Bronchial epithelial cell (primary cell): ENCODE data around the gene RPS15. TPM values are rescaled to one million over a fixed set of nuclear protein-coding genes. Genes with fewer than 3 reads are reported as not detected.

Experiments used
- DNase-seq: peaks from one replicate; pipeline ENCODE4 v3.0.0-alpha.2; 2010; ENCODE audit warnings: low read depth
- FAIRE-seq: peaks from 2 replicates; lab custom pipeline; 2011; peaks lifted over from hg19 to GRCh38; lab: Jason Lieb, UNC
- H3K27me3 ChIP-seq: 2 replicates; pipeline ENCODE4 v1.5.1; 2011; ENCODE audit warnings: low read length; ENCODE audit not compliant: control insufficient read depth, insufficient read depth
- H3K36me3 ChIP-seq: 2 replicates; pipeline ENCODE4 v1.5.1; 2011; ENCODE audit warnings: low read length; ENCODE audit not compliant: control insufficient read depth, insufficient read depth
- H3K4me3 ChIP-seq: 2 replicates; pipeline ENCODE4 v1.5.1; 2011; ENCODE audit warnings: mild to moderate bottlenecking, low read depth, low read length, control low read depth
- CTCF ChIP-seq: IDR thresholded peaks from 2 replicates; pipeline ENCODE4 v1.5.1; 2011; ENCODE audit warnings: mild to moderate bottlenecking, moderate library complexity, low read length, control low read depth, inconsistent platforms; ENCODE audit not compliant: insufficient read depth, severe bottlenecking
- total RNA-seq: library from RNA; depleted of rRNA; stranded (reverse); fragments of >200 nt; gene quantifications from 2 replicates; pipeline ENCODE4 v1.2.1, GENCODE V29; 2014

Gene RPS15
- total RNA-seq, 1 donor from 2014 or later, result 966 TPM

- no peak for TF ChIP-seq CTCF
- Histone ChIP-seq H3K27me3 (peaks cover 43% of the 10 kb centered on the region), H3K36me3 (no peaks in the 10 kb centered on the region), H3K4me3 (no peak overlapping the region)
- no peak for FAIRE-seq
- no peak for DNase-seq
Observed at GRCh38 chr19:1452802-1453524, 14.8 kb downstream of the RPS15 start.

DNA sequence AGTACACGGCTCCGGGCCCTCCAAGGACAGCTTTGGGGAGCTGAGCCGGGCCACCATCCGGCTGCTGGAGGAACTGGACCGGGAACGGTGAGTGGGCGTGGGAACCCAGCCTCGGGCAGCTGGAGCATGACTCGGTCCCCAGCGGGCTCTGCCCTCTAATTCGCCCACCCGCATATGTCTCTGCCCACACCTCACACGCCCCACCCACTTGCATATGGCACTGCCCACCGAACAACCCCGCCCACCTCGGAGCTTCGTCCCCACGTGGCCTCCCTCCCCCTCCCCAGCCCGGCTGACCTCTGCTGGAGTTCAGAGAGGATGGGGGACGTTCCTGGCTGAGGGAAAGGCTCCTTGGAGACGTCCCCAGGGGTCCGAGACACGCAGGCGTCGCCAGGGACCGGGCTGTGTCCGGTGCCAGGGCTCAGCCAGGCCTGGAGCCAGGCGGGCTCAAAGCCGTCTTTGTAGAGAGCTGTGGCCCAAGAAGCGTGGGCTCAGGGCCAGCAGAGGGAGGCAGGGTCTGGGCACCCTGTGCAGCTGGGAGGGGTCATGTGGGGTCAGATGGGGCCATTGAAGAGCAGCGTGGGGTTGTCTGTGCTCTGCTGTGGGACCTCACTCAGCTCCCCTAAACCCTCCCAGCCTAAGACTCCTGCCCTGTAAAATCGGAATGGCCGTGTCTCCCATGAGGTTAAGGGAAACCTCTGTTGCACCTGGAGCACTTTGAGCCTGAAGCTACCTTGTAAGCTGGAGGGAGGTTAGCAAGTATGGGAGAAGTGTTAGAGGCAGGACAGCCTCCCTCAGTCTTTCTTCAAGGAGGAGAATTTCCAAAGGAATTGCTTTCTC lies 15.5 kb downstream of the RPS15 start:
- no peak overlapping the region for H3K4me3 ChIP-seq
- FAIRE-seq, result no peak
- TF ChIP-seq CTCF, result no peak
- DNase-seq, result peak; percentile 17
- no peaks in the 10 kb centered on the region for H3K36me3 ChIP-seq
- peaks cover 43% of the 10 kb centered on the region for H3K27me3 ChIP-seq

DNA sequence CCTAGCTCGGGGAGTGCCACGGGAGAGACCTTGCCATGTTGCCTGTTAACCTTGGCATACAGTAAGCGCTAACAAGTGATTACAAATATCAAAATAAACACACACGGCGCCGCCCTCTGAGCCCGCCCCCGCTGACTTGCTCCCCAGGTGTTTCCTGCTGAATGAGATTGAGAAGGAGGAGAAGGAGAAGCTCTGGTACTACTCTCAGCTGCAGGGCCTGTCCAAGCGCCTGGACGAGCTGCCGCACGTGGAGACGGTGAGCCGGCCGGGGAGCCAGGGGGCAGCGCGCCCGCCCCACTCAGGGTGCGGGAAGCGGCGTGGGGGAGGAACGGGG lies 16.8 kb downstream of the RPS15 start:
- no peak for FAIRE-seq
- DNase-seq, result peak; percentile 71
- Histone ChIP-seq H3K4me3 (peak overlapping the region; percentile 6), H3K36me3 (no peaks in the 10 kb centered on the region), H3K27me3 (peaks cover 34% of the 10 kb centered on the region)
- TF ChIP-seq CTCF, result no peak

DNA sequence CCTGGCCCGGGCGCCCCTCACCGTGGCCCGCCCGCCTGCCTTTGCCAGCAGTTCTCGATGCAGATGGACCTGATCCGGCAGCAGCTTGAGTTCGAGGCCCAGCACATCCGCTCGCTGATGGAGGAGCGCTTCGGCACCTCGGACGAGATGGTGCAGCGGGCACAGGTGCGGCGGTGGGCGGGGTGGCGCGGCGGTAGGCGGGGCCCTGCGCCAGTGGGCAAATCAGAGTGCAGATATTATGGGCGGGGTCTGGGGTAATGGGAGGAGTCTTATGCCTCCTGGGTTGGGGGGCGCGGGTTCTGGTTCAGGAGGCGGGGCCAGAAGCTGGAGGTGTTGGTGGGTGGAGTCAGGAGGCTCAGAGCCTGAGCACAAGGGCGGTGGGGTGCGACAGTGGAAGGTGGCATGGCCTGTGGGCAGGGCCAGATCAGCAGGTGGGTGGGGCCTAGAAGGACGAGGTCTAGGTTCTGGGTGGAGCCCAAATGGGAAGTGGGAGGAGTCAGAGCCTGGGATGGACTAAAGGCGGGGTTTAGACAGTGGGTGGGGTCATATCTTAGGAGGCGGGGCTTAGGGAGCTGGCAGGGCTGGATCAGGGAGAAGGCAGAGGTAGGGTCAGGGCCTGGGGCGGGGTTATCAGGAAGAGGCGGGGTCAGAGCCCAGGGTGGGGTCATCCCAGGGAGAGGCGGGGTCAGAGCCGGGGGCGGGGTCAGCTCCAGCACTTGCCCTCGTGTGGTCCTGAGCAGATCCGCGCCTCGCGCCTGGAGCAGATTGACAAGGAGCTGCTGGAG lies 17.3 kb downstream of the RPS15 start:
- H3K27me3 ChIP-seq, result peaks cover 29% of the 10 kb centered on the region
- no peak for TF ChIP-seq CTCF
- FAIRE-seq (no peak), DNase-seq (peak; percentile 74)
- H3K36me3 ChIP-seq, result peaks cover under 1% of the 10 kb centered on the region
- peak overlapping the region; percentile 6 for H3K4me3 ChIP-seq

DNA sequence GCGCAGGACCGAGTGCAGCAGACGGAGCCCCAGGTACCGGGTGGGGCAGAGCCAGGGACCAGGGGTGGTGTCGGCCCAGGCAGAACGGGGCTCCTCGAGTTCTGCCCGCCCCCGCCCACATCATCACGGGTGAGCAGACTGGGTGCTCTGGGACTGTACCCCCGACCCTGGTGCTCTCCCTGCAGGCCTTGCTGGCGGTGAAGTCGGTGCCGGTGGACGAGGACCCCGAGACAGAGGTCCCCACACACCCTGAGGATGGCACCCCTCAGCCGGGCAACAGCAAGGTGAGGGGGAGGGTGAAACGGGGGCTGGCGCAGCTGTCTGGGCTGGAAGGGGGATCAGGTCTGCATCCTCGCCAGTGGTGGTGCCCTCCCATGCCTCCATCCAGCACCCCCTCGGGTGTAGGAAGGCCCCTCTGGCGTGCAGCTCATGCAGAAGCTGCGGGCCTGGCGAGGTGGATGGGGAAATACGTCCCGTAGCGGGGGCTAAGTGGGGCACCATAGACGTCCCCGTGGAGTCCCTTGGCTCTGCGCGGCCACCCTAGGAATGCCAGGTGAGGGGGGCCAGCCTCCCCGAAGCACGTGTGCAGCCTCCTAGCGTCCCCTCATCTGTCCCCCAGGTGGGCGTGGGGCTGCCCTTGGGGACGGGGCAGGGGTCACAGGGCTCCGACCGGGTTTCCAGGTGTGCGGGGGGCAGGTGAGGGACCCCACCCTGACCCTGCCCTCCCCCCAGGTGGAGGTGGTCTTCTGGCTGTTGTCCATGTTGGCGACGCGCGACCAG lies 18.1 kb downstream of the RPS15 start:
- Histone ChIP-seq H3K4me3 (no peak overlapping the region), H3K36me3 (peaks cover 4% of the 10 kb centered on the region), H3K27me3 (peaks cover 21% of the 10 kb centered on the region)
- FAIRE-seq, result no peak
- no peak for TF ChIP-seq CTCF
- DNase-seq, result no peak
